Uterine smooth muscle cell (primary cell): ENCODE measurements around the gene PDHA2. TPM values are rescaled to one million over a fixed set of nuclear protein-coding genes. Genes with fewer than 3 reads are reported as not detected.

Source experiments
- total RNA-seq: library from RNA; depleted of rRNA; stranded (reverse); fragments of >200 nt; gene quantifications from 2 replicates; pipeline ENCODE4 v1.2.3, GENCODE V29; 2014

Gene PDHA2
- not detected in 2 replicates for total RNA-seq

DNA sequence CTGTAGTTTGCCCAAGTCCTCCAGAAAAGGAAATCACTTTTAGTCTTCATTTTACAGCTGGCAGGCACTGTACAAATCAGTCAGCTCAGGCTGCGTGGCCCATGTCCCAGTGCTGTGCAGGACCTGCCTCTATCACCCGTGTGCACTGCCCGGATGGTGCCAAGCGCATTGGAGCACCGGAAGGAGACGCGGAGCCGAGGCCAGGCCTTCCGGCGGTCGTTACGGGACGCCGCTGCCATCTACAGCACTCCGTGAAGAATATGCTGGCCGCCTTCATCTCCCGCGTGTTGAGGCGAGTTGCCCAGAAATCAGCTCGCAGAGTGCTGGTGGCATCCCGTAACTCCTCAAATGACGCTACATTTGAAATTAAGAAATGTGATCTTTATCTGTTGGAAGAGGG is at the start of gene PDHA2:
PDHA2 (plus strand) TSS at position 203 of the 400 bp plus-strand sequence; CDS start at position 261, 58 bp downstream.

